ENCODE data around the gene KLF17. TPM values are rescaled to one million over a fixed set of nuclear protein-coding genes. Genes with fewer than 3 reads are reported as not detected.

The KLF17 gene
- polyA plus RNA-seq, 1 donor (not counting 4 experiments of a cell fraction or from before 2014, with no cell fraction given) = not detected

DNA sequence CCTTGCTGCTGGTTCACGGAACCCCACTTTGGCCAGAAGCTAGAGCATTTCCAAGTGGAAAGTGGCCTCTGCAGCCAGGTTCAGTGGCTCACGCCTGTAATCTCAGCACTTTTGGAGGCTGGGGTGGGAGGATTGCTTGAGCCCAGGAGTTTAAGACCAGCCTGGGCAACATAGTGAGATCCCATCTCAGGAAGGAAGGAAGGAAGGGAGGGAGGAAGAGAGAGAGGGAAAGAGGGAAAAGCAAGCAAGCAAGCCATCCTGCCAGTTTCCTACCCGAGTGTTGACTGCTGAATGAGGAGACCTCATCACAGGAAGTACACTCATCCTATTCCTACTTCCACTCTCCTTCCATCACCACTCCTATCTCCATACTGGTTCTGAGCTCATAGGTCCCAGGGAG, 12.8 kb upstream of the KLF17 start:
- FAIRE-seq (no peak), DNase-seq (ENCODE audit: low read depth, low spot score) (no peak)
- Histone ChIP-seq H3K36me3 (ENCODE audit: control insufficient read depth in 2 of 2, extremely low read depth in 1 of 2, insufficient read depth in 2 of 2, low read length in 2 of 2) (no peaks in the 10 kb centered on the region), H3K79me2 (ENCODE audit: control insufficient read depth, insufficient read depth, low read length) (no peaks in the 10 kb centered on the region), H3K9ac (ENCODE audit: control insufficient read depth, extremely low read depth, insufficient read depth, low read length) (no peak overlapping the region), H3K27ac (ENCODE audit: control insufficient read depth, insufficient read depth, low read length) (no peak overlapping the region), H3K9me1 (ENCODE audit: control insufficient read depth, extremely low read depth, insufficient read depth, low read length) (no peaks in the 10 kb centered on the region), H3K27me3 (ENCODE audit: control insufficient read depth, extremely low read depth, insufficient read depth, low read length) (no peaks in the 10 kb centered on the region), H3K9me3 (ENCODE audit: control insufficient read depth, low read depth, low read length) (no peaks in the 10 kb centered on the region), H2AFZ (ENCODE audit: control insufficient read depth, low read length) (no peak overlapping the region), H3K4me1 (ENCODE audit: control insufficient read depth, extremely low read depth, insufficient read depth, low read length) (no peaks in the 10 kb centered on the region), H3K4me2 (ENCODE audit: control insufficient read depth, extremely low read depth, insufficient read depth, low read depth, low read length) (no peak overlapping the region), H4K20me1 (ENCODE audit: control insufficient read depth, extremely low read depth, insufficient read depth, low read length) (no peaks in the 10 kb centered on the region), H3K4me3 (ENCODE audit: control insufficient read depth in 2 of 3, extremely low read depth in 1 of 3, insufficient read depth in 2 of 3, low read depth in 1 of 3, low read length in 3 of 3) (no peak overlapping the region)
- dilution Hi-C loops (cut with MboI; ENCODE audit: extremely low pct_ligation_motif_present, low sequenced_read_pairs) = no loop called here
- TF ChIP-seq, protein P1, sequence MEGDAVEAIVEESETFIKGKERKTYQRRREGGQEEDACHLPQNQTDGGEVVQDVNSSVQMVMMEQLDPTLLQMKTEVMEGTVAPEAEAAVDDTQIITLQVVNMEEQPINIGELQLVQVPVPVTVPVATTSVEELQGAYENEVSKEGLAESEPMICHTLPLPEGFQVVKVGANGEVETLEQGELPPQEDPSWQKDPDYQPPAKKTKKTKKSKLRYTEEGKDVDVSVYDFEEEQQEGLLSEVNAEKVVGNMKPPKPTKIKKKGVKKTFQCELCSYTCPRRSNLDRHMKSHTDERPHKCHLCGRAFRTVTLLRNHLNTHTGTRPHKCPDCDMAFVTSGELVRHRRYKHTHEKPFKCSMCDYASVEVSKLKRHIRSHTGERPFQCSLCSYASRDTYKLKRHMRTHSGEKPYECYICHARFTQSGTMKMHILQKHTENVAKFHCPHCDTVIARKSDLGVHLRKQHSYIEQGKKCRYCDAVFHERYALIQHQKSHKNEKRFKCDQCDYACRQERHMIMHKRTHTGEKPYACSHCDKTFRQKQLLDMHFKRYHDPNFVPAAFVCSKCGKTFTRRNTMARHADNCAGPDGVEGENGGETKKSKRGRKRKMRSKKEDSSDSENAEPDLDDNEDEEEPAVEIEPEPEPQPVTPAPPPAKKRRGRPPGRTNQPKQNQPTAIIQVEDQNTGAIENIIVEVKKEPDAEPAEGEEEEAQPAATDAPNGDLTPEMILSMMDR (optimal IDR thresholded peaks at IDR 0.05 in 1 of 3, IDR thresholded peaks at IDR 0.05 in 1 of 3, conservative IDR thresholded peaks at IDR 0.05 in 1 of 3; ENCODE audit: extremely low read depth in 1 of 3, insufficient read depth in 2 of 3, low read length in 3 of 3) = no peak
- no peak for TF ChIP-seq EZH2 (IDR thresholded peaks at IDR 0.05; ENCODE audit: low read length)

DNA sequence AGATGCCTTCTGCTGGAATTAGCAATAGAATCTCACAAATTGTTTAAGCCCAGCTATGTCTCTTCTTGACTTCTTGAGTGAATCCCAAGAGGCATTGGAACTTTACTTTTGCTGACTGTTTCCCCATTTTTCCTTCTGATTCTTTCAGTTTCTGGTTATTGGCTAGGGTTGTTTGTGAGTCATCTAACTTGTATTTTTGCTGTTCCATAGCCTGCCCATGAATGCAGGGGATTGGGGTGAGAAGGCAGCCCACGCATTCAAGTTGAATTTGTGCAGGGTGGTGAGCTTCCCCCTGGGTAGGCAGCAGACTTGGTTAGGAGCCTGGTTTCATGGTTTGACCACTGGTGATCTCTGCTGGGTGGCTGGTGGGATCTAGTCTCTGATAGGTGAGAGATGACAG, 10.4 kb upstream of the KLF17 start:
- H3K9me1 ChIP-seq (ENCODE audit: control insufficient read depth, extremely low read depth, insufficient read depth, low read length) = no peaks in the 10 kb centered on the region
- H4K20me1 ChIP-seq (ENCODE audit: control insufficient read depth, extremely low read depth, insufficient read depth, low read length) = no peaks in the 10 kb centered on the region
- H3K9ac ChIP-seq (ENCODE audit: control insufficient read depth, extremely low read depth, insufficient read depth, low read length) = no peak overlapping the region
- no peak overlapping the region for H2AFZ ChIP-seq (ENCODE audit: control insufficient read depth, low read length)
- no peak for TF ChIP-seq EZH2 (IDR thresholded peaks at IDR 0.05; ENCODE audit: low read length)
- TF ChIP-seq, protein P1 (optimal IDR thresholded peaks at IDR 0.05 in 1 of 3, IDR thresholded peaks at IDR 0.05 in 1 of 3, conservative IDR thresholded peaks at IDR 0.05 in 1 of 3; ENCODE audit: extremely low read depth in 1 of 3, insufficient read depth in 2 of 3, low read length in 3 of 3) = no peak
- H3K4me3 ChIP-seq (ENCODE audit: control insufficient read depth in 2 of 3, extremely low read depth in 1 of 3, insufficient read depth in 2 of 3, low read depth in 1 of 3, low read length in 3 of 3) = no peak overlapping the region
- no peaks in the 10 kb centered on the region for H3K9me3 ChIP-seq (ENCODE audit: control insufficient read depth, low read depth, low read length)
- H3K27me3 ChIP-seq (ENCODE audit: control insufficient read depth, extremely low read depth, insufficient read depth, low read length) = peaks cover under 1% of the 10 kb centered on the region
- no peak for FAIRE-seq
- dilution Hi-C loops (cut with MboI; ENCODE audit: extremely low pct_ligation_motif_present, low sequenced_read_pairs) = no loop called here
- H3K4me1 ChIP-seq (ENCODE audit: control insufficient read depth, extremely low read depth, insufficient read depth, low read length) = no peaks in the 10 kb centered on the region
- no peaks in the 10 kb centered on the region for H3K36me3 ChIP-seq (ENCODE audit: control insufficient read depth in 2 of 2, extremely low read depth in 1 of 2, insufficient read depth in 2 of 2, low read length in 2 of 2)
- H3K79me2 ChIP-seq (ENCODE audit: control insufficient read depth, insufficient read depth, low read length) = no peaks in the 10 kb centered on the region
- H3K27ac ChIP-seq (ENCODE audit: control insufficient read depth, insufficient read depth, low read length) = no peak overlapping the region
- DNase-seq (ENCODE audit: low read depth, low spot score) = no peak
- no peak overlapping the region for H3K4me2 ChIP-seq (ENCODE audit: control insufficient read depth, extremely low read depth, insufficient read depth, low read depth, low read length)
